Measurements from ENCODE around the gene PRKAG3.

PRKAG3 gene

DNA sequence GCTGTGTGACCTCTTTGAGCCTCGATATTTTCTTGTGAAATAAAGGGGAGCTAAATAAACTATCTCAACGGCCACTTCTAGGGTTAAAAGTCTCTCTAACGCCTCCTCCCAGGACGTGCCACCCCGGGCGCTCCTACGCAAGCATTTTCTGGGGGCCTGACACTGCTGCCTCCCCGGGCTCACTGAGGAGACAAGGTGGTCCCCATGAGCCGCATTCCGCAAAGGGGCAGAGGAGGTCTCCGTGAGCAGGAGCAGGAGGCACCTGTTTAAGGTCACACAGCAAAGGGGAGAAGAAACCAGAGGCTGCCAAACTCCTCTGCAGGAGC lies 48.1 kb upstream of the PRKAG3 start:
- TF ChIP-seq REST (IDR thresholded peaks at IDR 0.05; ENCODE audit: low read depth) = no peak
- TF ChIP-seq ZBTB7A (IDR thresholded peaks at IDR 0.05; ENCODE audit: low read depth) = no peak
- TF ChIP-seq TAF1 (IDR thresholded peaks at IDR 0.05; ENCODE audit: low read depth) = no peak
- no peak for TF ChIP-seq TCF12 (IDR thresholded peaks at IDR 0.05; ENCODE audit: low read depth)
- TF ChIP-seq, protein P1, sequence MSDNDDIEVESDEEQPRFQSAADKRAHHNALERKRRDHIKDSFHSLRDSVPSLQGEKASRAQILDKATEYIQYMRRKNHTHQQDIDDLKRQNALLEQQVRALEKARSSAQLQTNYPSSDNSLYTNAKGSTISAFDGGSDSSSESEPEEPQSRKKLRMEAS (IDR thresholded peaks at IDR 0.05) = no peak
- TF ChIP-seq NFIC (IDR thresholded peaks at IDR 0.05) = no peak
- no peak for TF ChIP-seq USF1 (IDR thresholded peaks at IDR 0.05)
- no peak for TF ChIP-seq CEBPB (IDR thresholded peaks at IDR 0.05)

GRCh38 chr2:218878926-218879761 lies 47.5 kb upstream of the PRKAG3 start:
- no peak for TF ChIP-seq NFIC (IDR thresholded peaks at IDR 0.05)
- TF ChIP-seq USF1 (IDR thresholded peaks at IDR 0.05) = no peak
- no peak for TF ChIP-seq TCF12 (IDR thresholded peaks at IDR 0.05; ENCODE audit: low read depth)
- TF ChIP-seq YY1 (IDR thresholded peaks at IDR 0.05; ENCODE audit: low read depth) = no peak
- no peak for TF ChIP-seq CREB1 (IDR thresholded peaks at IDR 0.05; ENCODE audit: low read depth)
- no peak for TF ChIP-seq RAD21 (IDR thresholded peaks at IDR 0.05; ENCODE audit: low read depth)
- no peak for TF ChIP-seq TAF1 (IDR thresholded peaks at IDR 0.05; ENCODE audit: low read depth)
- TF ChIP-seq TEAD4 (IDR thresholded peaks at IDR 0.05) = no peak
- TF ChIP-seq EGR1 (IDR thresholded peaks at IDR 0.05) = no peak
- no peak for TF ChIP-seq REST (IDR thresholded peaks at IDR 0.05; ENCODE audit: low read depth)
- TF ChIP-seq, protein P1 (IDR thresholded peaks at IDR 0.05) = no peak
- no peak for TF ChIP-seq EP300 (IDR thresholded peaks at IDR 0.05; ENCODE audit: borderline replicate concordance)

GRCh38 chr2:218878486-218878885 lies 46.9 kb upstream of the PRKAG3 start:
- TF ChIP-seq USF1 (IDR thresholded peaks at IDR 0.05) (no peak), EP300 (IDR thresholded peaks at IDR 0.05; ENCODE audit: borderline replicate concordance) (no peak), EGR1 (IDR thresholded peaks at IDR 0.05) (no peak)

DNA sequence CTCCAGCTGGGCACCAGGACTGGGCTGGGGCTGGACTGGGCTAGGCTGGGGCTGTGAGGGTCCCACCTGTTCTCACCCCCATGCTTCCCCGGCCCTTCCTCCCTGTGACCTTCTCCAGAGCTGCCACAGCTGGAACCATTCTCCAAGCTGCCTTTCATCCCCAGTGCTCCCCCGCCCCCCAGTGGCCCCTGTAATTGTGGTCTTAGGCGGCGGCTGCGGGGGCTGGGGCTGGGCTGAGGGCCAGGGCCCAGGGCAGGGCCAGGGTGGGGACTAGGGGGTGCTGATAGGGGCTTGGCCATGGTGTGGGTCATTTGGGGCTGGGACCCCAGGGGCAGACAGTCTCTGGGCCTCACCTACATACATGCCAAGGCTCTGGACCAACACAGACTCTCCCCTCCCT lies 46.3 kb upstream of the PRKAG3 start:
- TF ChIP-seq CREB1 (IDR thresholded peaks at IDR 0.05; ENCODE audit: low read depth) (no peak), NFIC (IDR thresholded peaks at IDR 0.05) (no peak), USF1 (IDR thresholded peaks at IDR 0.05) (no peak), EP300 (IDR thresholded peaks at IDR 0.05; ENCODE audit: borderline replicate concordance) (no peak), ZBTB7A (IDR thresholded peaks at IDR 0.05; ENCODE audit: low read depth) (no peak), RAD21 (IDR thresholded peaks at IDR 0.05; ENCODE audit: low read depth) (no peak), EGR1 (IDR thresholded peaks at IDR 0.05) (no peak), FOXM1 (IDR thresholded peaks at IDR 0.05; ENCODE audit: borderline replicate concordance, low read depth) (no peak), TEAD4 (IDR thresholded peaks at IDR 0.05) (no peak), TCF12 (IDR thresholded peaks at IDR 0.05; ENCODE audit: low read depth) (no peak)
- TF ChIP-seq, protein P1 (IDR thresholded peaks at IDR 0.05) = no peak

DNA sequence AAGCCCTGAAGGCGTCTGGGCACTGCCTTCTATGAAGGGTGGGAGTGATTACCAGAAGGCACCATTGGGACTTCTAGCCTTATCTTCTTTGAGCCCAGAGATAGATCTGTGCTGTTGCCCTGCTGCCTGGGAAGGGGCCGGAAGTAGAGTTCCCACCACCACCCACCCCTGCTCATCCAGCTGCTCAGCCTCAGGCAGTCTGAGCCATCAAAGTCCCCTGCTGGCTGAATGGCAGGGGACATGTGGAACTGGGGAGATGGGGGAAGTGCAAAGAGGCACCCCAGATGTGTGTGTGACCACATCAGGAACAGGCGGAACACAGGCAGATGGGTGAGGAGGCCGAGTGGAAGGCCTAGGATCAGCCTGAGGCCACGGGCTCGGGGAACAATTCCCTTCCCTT lies 45.7 kb upstream of the PRKAG3 start:
- no peak for TF ChIP-seq TCF12 (IDR thresholded peaks at IDR 0.05; ENCODE audit: low read depth)
- TF ChIP-seq TAF1 (IDR thresholded peaks at IDR 0.05; ENCODE audit: low read depth) = no peak
- TF ChIP-seq FOXM1 (IDR thresholded peaks at IDR 0.05; ENCODE audit: borderline replicate concordance, low read depth) = no peak
- no peak for TF ChIP-seq TEAD4 (IDR thresholded peaks at IDR 0.05)
- TF ChIP-seq, protein P1 (IDR thresholded peaks at IDR 0.05) = no peak
- no peak for TF ChIP-seq CEBPB (IDR thresholded peaks at IDR 0.05)
- TF ChIP-seq NFIC (IDR thresholded peaks at IDR 0.05) = no peak
- no peak for TF ChIP-seq ZBTB7A (IDR thresholded peaks at IDR 0.05; ENCODE audit: low read depth)
- TF ChIP-seq USF1 (IDR thresholded peaks at IDR 0.05) = no peak
- TF ChIP-seq EGR1 (IDR thresholded peaks at IDR 0.05) = no peak
- no peak for TF ChIP-seq REST (IDR thresholded peaks at IDR 0.05; ENCODE audit: low read depth)
- TF ChIP-seq YY1 (IDR thresholded peaks at IDR 0.05; ENCODE audit: low read depth) = no peak
- TF ChIP-seq EP300 (IDR thresholded peaks at IDR 0.05; ENCODE audit: borderline replicate concordance) = no peak
- no peak for TF ChIP-seq CREB1 (IDR thresholded peaks at IDR 0.05; ENCODE audit: low read depth)
- no peak for TF ChIP-seq RAD21 (IDR thresholded peaks at IDR 0.05; ENCODE audit: low read depth)
